NB4 (cell line): ENCODE results near the gene MPP3.

ENCODE experiments used
- DNase-seq: peaks from one replicate; pipeline ENCODE4 v3.0.0; 2010; ENCODE audit warnings: low read depth
- H3K4me3 ChIP-seq: one replicate; pipeline ENCODE4 v1.5.1; 2011; ENCODE audit warnings: mild to moderate bottlenecking, low read depth, low read length, moderate library complexity
- CTCF ChIP-seq: IDR thresholded peaks from one replicate; pipeline ENCODE4 v1.5.1; 2012; ENCODE audit warnings: low read depth, low read length
- MAX ChIP-seq: IDR thresholded peaks from 2 replicates; pipeline ENCODE4 v1.6.1; 2011; ENCODE audit warnings: low read depth, low read length
- MYC ChIP-seq: IDR thresholded peaks from 2 replicates; pipeline ENCODE4 v1.6.1; 2011; ENCODE audit warnings: low read depth, low read length
- POLR2A ChIP-seq: IDR thresholded peaks from 2 replicates; pipeline ENCODE4 v1.6.1; 2011; ENCODE audit warnings: mild to moderate bottlenecking; ENCODE audit not compliant: insufficient read length; ENCODE audit errors: extremely low read depth

Gene MPP3

GRCh38 chr17:43823350-43824084 is 9.4 kb downstream of the MPP3 start:
- no peak for DNase-seq
- no peak overlapping the region for H3K4me3 ChIP-seq
- TF ChIP-seq POLR2A = no peak
- no peak for TF ChIP-seq MYC
- no peak for TF ChIP-seq MAX
- TF ChIP-seq CTCF = no peak

- H3K4me3 ChIP-seq = no peak overlapping the region
- DNase-seq = no peak
- TF ChIP-seq CTCF (no peak), MYC (no peak), MAX (no peak), POLR2A (no peak)
Measured at GRCh38 chr17:43822570-43823190, 10.3 kb downstream of the MPP3 start.

GRCh38 chr17:43820759-43821158 is 12.2 kb downstream of the MPP3 start:
- no peak for DNase-seq
- TF ChIP-seq CTCF (no peak), MYC (no peak), MAX (no peak), POLR2A (no peak)
- H3K4me3 ChIP-seq = no peak overlapping the region

GRCh38 chr17:43818966-43819365 is 14.0 kb downstream of the MPP3 start:
- DNase-seq = no peak
- TF ChIP-seq MAX (no peak), POLR2A (no peak), CTCF (no peak), MYC (no peak)
- no peak overlapping the region for H3K4me3 ChIP-seq

GRCh38 chr17:43817826-43818225 is 15.1 kb downstream of the MPP3 start:
- DNase-seq = no peak
- TF ChIP-seq CTCF (no peak), MAX (no peak), POLR2A (no peak), MYC (no peak)
- no peak overlapping the region for H3K4me3 ChIP-seq
